CD4-positive, alpha-beta T cell treated with Interferon gamma for 1 hour (primary cell): ENCODE results near the gene RAB42.
"Not testable (repeated sequence)": the region's sequence is repeated elsewhere in the genome, so short reads cannot be mapped to it uniquely, and the experiment has no call there.

Experiments
- DNase-seq: peaks from one replicate; pipeline ENCODE4 v3.0.0-alpha.2; 2020

The RAB42 gene

DNA sequence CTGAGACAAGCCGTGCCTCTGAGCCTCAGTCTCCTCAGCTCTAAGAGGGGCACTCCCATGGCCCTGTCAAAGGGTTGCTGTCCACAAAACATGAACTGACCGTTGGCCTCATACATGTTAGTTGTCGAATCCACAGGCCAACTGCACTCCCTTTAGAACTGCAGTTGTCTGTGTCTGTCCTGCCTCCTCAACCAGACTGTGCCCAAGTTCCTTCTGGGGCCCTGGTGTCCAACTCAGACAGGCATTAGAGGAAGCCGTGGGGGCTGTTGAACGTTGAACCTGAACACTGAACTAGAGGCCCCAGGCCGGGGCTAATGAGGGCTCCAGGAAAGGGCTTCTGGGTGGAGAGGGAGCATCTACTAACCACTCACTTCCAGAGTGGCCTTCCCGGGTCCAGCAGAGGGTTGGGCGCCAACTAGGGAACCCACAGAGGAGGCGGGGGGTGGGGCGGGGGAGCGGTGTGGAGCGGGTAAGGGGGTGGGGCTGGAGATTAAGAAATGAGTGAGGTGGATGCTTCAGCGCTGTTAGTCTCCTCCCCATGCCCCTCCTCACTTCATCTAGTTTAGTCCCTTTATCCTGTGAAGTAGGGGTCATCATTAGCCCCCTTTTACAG, at the start of gene RAB42:
Gene RAB42, plus strand, starts transcription at position 558 of the 613 bp plus-strand sequence. CDS start 247 bp downstream, outside the sequence.
- DNase-seq, result no peak

- no peak for DNase-seq
These were observed 46.8 kb upstream of the RAB42 start for GRCh38 chr1:28545246-28545628.

DNA sequence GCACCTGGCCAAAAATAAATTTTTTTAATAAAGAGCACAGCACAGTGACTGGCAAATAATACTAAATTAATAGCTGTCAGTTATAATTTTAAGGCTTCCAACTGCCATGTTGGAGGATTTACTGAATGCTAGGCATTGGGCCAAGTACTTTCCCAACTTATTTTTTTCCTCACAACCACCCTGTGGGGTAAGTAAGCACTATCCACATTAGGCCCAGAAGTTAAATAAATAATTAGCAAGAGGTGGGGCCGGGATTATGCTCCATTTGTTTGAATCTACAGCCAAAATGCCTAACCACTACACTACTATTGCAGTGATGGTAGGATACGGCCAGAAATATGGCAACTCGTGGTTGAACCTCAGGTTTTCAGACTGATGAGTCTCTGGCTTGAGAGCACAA, 43.7 kb upstream of the RAB42 start:
- no peak for DNase-seq

- no peak for DNase-seq
These were observed 40.7 kb upstream of the RAB42 start for GRCh38 chr1:28551381-28551780.

GRCh38 chr1:28552758-28553663, 39.1 kb upstream of the RAB42 start, which contains the start of gene TRNAU1AP:
TRNAU1AP (plus strand) TSS chr1:28553085; CDS start chr1:28553111, 26 bp downstream.
- peak; percentile 96 for DNase-seq

- no peak for DNase-seq
These were observed 31.2 kb upstream of the RAB42 start for GRCh38 chr1:28560886-28561285.

DNA sequence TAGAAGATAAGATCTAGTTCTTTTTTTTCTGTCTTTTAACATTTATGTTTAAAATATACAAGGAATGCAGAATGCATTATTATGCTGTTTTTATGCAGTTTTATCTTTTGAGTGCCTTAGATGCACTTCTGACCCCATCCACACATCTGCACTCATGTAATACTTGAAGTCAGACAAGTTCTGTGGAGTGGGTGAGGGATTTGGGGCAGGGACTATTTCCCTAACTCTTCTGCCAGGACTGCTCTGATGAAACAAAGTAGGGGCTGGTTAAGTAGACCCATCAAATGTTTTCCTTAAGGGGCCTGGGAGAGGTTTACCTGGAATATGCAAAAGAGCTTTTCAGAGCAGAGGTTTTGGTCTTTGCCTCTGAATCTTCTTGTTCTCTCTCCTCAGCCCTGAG, 27.8 kb upstream of the RAB42 start:
- no peak for DNase-seq

GRCh38 chr1:28565040-28565439, 27.0 kb upstream of the RAB42 start:
- no peak for DNase-seq

DNA sequence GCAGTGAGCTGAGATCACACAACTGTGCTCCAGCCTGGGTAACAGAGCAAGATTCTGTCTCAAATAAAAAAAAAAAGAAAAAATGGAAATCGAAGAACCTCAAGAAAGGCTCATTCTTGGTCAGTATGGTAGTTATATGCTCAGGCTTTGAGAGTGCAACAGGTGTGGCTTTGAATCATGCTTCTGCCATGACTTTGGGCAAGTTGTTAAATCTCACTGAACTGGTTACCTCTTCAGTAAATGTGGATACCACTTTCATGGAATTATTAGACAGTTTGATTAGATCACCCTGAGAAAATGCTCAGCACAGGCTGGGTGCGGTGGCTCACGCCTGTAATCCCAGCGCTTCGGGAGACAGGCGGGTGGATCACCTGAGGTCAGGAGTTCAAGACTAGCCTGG, 26.3 kb upstream of the RAB42 start:
- DNase-seq, result no peak

GRCh38 chr1:28566931-28567330, 25.1 kb upstream of the RAB42 start:
- no peak for DNase-seq

DNA sequence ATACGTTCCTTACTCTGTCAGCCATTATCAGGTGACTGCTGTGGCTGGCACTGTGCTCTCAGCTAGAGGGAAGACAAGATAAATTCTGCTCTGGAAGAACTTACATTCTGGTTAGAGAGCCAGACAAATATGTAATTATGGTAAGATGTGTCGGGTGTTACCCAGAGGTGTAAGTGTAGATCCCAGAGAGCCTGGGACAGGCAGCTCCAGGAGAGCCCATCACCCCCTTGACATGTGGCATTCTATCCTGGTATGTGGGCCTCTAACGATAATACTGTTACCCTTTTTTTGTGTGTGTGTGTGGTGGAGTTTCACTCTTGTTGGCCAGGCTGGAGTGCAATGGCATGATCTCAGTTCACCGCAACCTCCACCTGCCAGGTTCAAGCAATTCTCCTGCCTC, 20.2 kb upstream of the RAB42 start:
- no peak for DNase-seq

GRCh38 chr1:28572891-28573290, 19.2 kb upstream of the RAB42 start:
- not testable (repeated sequence) for DNase-seq

- no peak for DNase-seq
These were observed 18.5 kb upstream of the RAB42 start for GRCh38 chr1:28573564-28573963.

GRCh38 chr1:28577052-28577678, 14.9 kb upstream of the RAB42 start:
- DNase-seq, result no peak

DNA sequence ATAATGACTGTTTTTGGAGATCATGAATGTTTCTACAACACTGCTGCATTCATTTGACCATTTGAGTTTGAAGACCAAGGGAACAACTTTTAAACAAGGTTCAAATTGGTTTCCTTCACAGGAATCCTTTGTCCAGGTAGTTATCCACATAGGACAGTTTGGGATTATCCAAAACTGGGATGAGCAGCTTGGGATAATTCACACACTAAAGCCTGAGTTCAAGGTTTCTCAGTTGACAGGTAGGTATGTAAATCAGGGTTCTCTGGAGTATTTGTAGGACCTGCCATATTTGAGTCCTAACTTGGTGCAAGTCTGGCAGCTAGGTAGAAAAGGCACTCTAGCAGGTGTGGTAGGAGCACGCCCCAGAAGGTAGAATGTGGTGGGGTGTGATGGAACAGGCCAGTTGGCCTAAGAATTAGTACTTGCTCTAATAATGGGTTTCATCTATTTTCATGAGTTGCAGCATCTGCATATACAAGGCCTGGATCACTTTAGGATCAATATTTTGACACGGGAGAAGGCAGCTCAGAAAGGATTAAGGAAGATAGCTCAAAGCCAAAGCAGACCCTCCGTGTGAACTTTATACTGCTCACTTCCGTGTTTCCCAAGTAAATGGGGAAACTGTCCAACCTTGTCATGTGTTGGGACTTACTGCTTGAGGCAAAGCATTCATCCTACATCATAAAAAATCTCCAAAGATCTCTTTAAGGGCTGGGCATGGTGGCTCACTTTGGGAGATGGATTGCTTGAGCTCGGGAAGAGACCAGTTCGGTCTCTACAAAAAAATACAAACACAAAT, 14.1 kb upstream of the RAB42 start:
- no peak for DNase-seq

- DNase-seq, result no peak
These were observed 13.3 kb upstream of the RAB42 start for GRCh38 chr1:28578696-28579218.

- DNase-seq, result no peak
These were observed 12.7 kb upstream of the RAB42 start for GRCh38 chr1:28579401-28579800.

GRCh38 chr1:28580722-28581530, 11.1 kb upstream of the RAB42 start:
- peak; percentile 59 for DNase-seq

- peak; percentile 93 for DNase-seq
These were observed 10.4 kb upstream of the RAB42 start for GRCh38 chr1:28581531-28582247.

DNA sequence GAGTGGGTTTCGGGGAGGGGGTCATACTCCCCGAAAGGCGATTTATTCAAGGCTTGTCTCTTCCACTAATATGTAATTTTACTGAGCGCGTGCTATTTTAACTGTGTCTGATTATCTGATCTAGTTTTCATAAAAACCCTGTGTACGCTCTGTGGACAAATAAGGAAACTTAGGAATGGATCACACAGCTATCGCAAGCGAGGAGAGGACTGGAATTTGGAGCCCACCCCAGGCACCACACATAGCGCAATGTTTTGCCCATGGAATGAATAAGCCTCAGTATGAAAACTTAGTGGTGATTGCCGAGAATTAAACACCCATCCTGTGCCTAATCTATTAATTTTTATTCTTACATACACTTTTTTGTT, 9.8 kb upstream of the RAB42 start:
- no peak for DNase-seq
